ENCODE data around the gene TPD52L1.

GRCh38 chr6:125254321-125254720 is 100.7 kb downstream of the TPD52L1 start:
- TF ChIP-seq, protein P1, sequence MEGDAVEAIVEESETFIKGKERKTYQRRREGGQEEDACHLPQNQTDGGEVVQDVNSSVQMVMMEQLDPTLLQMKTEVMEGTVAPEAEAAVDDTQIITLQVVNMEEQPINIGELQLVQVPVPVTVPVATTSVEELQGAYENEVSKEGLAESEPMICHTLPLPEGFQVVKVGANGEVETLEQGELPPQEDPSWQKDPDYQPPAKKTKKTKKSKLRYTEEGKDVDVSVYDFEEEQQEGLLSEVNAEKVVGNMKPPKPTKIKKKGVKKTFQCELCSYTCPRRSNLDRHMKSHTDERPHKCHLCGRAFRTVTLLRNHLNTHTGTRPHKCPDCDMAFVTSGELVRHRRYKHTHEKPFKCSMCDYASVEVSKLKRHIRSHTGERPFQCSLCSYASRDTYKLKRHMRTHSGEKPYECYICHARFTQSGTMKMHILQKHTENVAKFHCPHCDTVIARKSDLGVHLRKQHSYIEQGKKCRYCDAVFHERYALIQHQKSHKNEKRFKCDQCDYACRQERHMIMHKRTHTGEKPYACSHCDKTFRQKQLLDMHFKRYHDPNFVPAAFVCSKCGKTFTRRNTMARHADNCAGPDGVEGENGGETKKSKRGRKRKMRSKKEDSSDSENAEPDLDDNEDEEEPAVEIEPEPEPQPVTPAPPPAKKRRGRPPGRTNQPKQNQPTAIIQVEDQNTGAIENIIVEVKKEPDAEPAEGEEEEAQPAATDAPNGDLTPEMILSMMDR (IDR thresholded peaks at IDR 0.05): no peak
- TF ChIP-seq ZFX (IDR thresholded peaks at IDR 0.05; ENCODE audit: borderline replicate concordance): no peak

All from 22Rv1 (cell line).